VCaP (cell line): ENCODE results near the gene SLC31A2.
A peak's percentile ranks its signal among the peaks of the same experiment; 100 is the strongest.
"Not testable (repeated sequence)": the region's sequence is repeated elsewhere in the genome, so short reads cannot be mapped to it uniquely, and the experiment has no call there.

Experiments used
- H3K27ac ChIP-seq: fragments of 450-650 bp; 2 replicates; pipeline ENCODE4 v1.5.1; 2017
- CTCF ChIP-seq: fragments of 450-650 bp; conservative IDR thresholded peaks from 2 replicates; pipeline ENCODE4 v1.5.1; 2017; ENCODE audit warnings: mild to moderate bottlenecking, moderate library complexity

SLC31A2 gene

GRCh38 chr9:113150670-113151611 lies at the start of gene SLC31A2:
Gene SLC31A2, plus strand, starts transcription at chr9:113151007. Its CDS starts 68 bp downstream, at chr9:113151075.
- peak within 1 kb of the TSS; percentile 78 for H3K27ac ChIP-seq
- TF ChIP-seq CTCF = peak; percentile 45

GRCh38 chr9:113105345-113105744 lies 45.5 kb upstream of the SLC31A2 start:
- H3K27ac ChIP-seq = not testable (repeated sequence)

- TF ChIP-seq CTCF = peak; percentile 100
- not testable (repeated sequence) for H3K27ac ChIP-seq
These were observed 39.5 kb upstream of the SLC31A2 start for GRCh38 chr9:113111065-113111951.

GRCh38 chr9:113112706-113113510 lies 37.9 kb upstream of the SLC31A2 start:
- H3K27ac ChIP-seq = not testable (repeated sequence)
- peak; percentile 96 for TF ChIP-seq CTCF

- H3K27ac ChIP-seq = not testable (repeated sequence)
These were observed 32.0 kb upstream of the SLC31A2 start for GRCh38 chr9:113118829-113119228.

- H3K27ac ChIP-seq = no peak overlapping the region
- TF ChIP-seq CTCF = no peak
These were observed 25.3 kb upstream of the SLC31A2 start for GRCh38 chr9:113125386-113126035.

GRCh38 chr9:113129466-113129865 lies 21.3 kb upstream of the SLC31A2 start:
- TF ChIP-seq CTCF = no peak
- H3K27ac ChIP-seq = no peak overlapping the region
